HEK293T (cell line): ENCODE results near the gene SLC26A4.
A peak's percentile ranks its signal among the peaks of the same experiment; 100 is the strongest.

Experiments used
- CTCF ChIA-PET: fragments of 350-600 bp; formaldehyde crosslinking; extraction: SDS; loops from one replicate; lab custom pipeline; 2021; ENCODE audit warnings: antibody characterized with exemption, inconsistent platforms; lab: Yijun Ruan, JAX
- POLR2A ChIA-PET: fragments of 350-600 bp; formaldehyde crosslinking; extraction: SDS; loops from one replicate; lab custom pipeline; 2020; ENCODE audit warnings: antibody characterized with exemption, inconsistent platforms; lab: Yijun Ruan, JAX
- DNase-seq: peaks from one replicate; pipeline ENCODE4 v3.0.0; 2012; ENCODE audit warnings: mixed read lengths; ENCODE audit errors: extremely low spot score
- ARNT ChIP-seq: fragments of 450-650 bp; IDR thresholded peaks from 2 replicates; pipeline ENCODE4 v1.6.1; 2017; ENCODE audit warnings: mild to moderate bottlenecking
- BHLHE40 ChIP-seq: fragments of 450-650 bp; IDR thresholded peaks from 2 replicates; pipeline ENCODE4 v1.6.1; 2016; ENCODE audit warnings: mild to moderate bottlenecking, moderate library complexity, borderline replicate concordance
- CTBP1 ChIP-seq: fragments of 450-650 bp; IDR thresholded peaks from 2 replicates; pipeline ENCODE4 v1.6.1; 2016; ENCODE audit warnings: borderline replicate concordance
- ELF4 ChIP-seq: fragments of 450-650 bp; IDR thresholded peaks from 2 replicates; pipeline ENCODE4 v1.6.1; 2017; ENCODE audit warnings: antibody characterized with exemption
- FOXA1 ChIP-seq: fragments of 450-650 bp; IDR thresholded peaks from 2 replicates; pipeline ENCODE4 v1.6.1; 2016; ENCODE audit warnings: mild to moderate bottlenecking
- FOXK2 ChIP-seq: fragments of 450-650 bp; IDR thresholded peaks from 2 replicates; pipeline ENCODE4 v1.6.1; 2016; ENCODE audit warnings: mild to moderate bottlenecking
- FOXM1 ChIP-seq: fragments of 450-650 bp; IDR thresholded peaks from 2 replicates; pipeline ENCODE4 v1.6.1; 2017; ENCODE audit warnings: mild to moderate bottlenecking, borderline replicate concordance
- HDGF ChIP-seq: fragments of 450-650 bp; IDR thresholded peaks from 2 replicates; pipeline ENCODE4 v1.6.1; 2017; ENCODE audit warnings: antibody characterized with exemption, borderline replicate concordance
- L3MBTL2 ChIP-seq: fragments of 450-650 bp; conservative IDR thresholded peaks from 2 replicates; pipeline ENCODE4 v1.6.1; 2016; ENCODE audit warnings: mild to moderate bottlenecking
- LEF1 ChIP-seq: fragments of 450-650 bp; IDR thresholded peaks from 2 replicates; pipeline ENCODE4 v1.6.1; 2017; ENCODE audit warnings: mild to moderate bottlenecking, borderline replicate concordance
- NFRKB ChIP-seq: fragments of 450-650 bp; IDR thresholded peaks from 2 replicates; pipeline ENCODE4 v1.6.1; 2016; ENCODE audit warnings: mild to moderate bottlenecking, moderate library complexity
- SP1 ChIP-seq: fragments of 450-650 bp; IDR thresholded peaks from 2 replicates; pipeline ENCODE4 v1.6.1; 2017
- SUZ12 ChIP-seq: fragments of 450-650 bp; IDR thresholded peaks from 2 replicates; pipeline ENCODE4 v1.6.1; 2016; ENCODE audit warnings: mild to moderate bottlenecking
- TARDBP ChIP-seq: fragments of 450-650 bp; IDR thresholded peaks from 2 replicates; pipeline ENCODE4 v1.6.1; 2016
- ZNF384 ChIP-seq: fragments of 450-650 bp; IDR thresholded peaks from 2 replicates; pipeline ENCODE4 v1.6.1; 2016
- TF ChIP-seq, protein P1 (sequence below): fragments of 450-650 bp; IDR thresholded peaks from 2 replicates; pipeline ENCODE4 v1.6.1; 2016

Gene SLC26A4

DNA sequence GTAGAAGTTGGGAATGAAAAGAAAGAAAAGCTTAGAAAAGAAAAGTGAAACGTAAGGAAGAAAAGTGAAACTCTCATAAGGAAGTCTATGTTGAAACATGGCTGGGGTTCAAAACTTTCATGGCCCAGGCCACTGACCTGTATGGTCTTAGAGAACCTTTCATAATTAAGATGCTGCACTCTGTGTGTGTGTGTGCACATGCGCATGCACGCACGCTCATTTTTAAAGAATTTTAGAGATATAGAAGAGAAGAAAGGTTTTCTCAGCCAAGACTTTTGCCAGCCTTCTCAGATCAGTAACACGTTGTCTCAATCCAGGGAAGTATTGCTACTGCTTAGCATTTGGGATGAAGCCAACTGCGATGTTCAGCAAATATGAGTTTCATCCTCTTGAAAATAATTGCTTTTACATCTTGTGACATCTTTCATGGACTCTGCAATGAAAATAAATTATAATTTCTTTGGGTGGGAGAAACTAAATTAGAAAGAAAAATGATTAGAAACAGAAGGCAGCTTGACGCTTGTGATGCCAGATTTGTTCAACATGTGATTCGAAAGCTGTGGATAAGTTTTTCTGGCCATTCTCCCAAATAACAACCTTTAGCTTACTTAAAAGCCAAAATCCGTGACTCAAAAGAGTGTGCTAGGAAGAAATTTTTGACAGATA, 16.2 kb upstream of the SLC26A4 start:
- ChIA-PET POLR2A (no interaction called here), CTCF (no interaction called here)
- TF ChIP-seq TARDBP, result no peak
- TF ChIP-seq HDGF, result no peak
- no peak for TF ChIP-seq FOXM1
- no peak for TF ChIP-seq CTBP1
- no peak for TF ChIP-seq ZNF384
- TF ChIP-seq SUZ12, result no peak
- TF ChIP-seq, protein P1, sequence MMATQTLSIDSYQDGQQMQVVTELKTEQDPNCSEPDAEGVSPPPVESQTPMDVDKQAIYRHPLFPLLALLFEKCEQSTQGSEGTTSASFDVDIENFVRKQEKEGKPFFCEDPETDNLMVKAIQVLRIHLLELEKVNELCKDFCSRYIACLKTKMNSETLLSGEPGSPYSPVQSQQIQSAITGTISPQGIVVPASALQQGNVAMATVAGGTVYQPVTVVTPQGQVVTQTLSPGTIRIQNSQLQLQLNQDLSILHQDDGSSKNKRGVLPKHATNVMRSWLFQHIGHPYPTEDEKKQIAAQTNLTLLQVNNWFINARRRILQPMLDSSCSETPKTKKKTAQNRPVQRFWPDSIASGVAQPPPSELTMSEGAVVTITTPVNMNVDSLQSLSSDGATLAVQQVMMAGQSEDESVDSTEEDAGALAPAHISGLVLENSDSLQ, result no peak
- TF ChIP-seq FOXK2, result no peak
- TF ChIP-seq L3MBTL2, result no peak
- TF ChIP-seq BHLHE40, result no peak
- no peak for TF ChIP-seq FOXA1
- no peak for TF ChIP-seq ELF4
- no peak for TF ChIP-seq ARNT
- no peak for TF ChIP-seq SP1
- no peak for TF ChIP-seq LEF1
- TF ChIP-seq NFRKB, result no peak
- no peak for DNase-seq

GRCh38 chr7:107652642-107653041, 8.0 kb upstream of the SLC26A4 start:
- TF ChIP-seq FOXA1 (no peak), ARNT (no peak), TARDBP (no peak), L3MBTL2 (no peak), NFRKB (no peak), SUZ12 (no peak), SP1 (no peak), CTBP1 (no peak), LEF1 (no peak), HDGF (no peak), FOXK2 (no peak), ZNF384 (no peak), FOXM1 (no peak), ELF4 (no peak)
- TF ChIP-seq, protein P1, result no peak
- CTCF ChIA-PET, result no interaction called here
- POLR2A ChIA-PET, result no interaction called here
- no peak for DNase-seq

GRCh38 chr7:107658467-107658866, 2.2 kb upstream of the SLC26A4 start:
- POLR2A ChIA-PET, result no interaction called here
- TF ChIP-seq, protein P1, result no peak
- TF ChIP-seq FOXM1 (no peak), L3MBTL2 (no peak), ELF4 (no peak), TARDBP (no peak), SP1 (no peak), FOXK2 (no peak), SUZ12 (no peak), FOXA1 (no peak), CTBP1 (no peak), BHLHE40 (no peak), ZNF384 (no peak), HDGF (no peak), NFRKB (no peak), ARNT (no peak), LEF1 (no peak)
- CTCF ChIA-PET, result no interaction called here
- DNase-seq, result no peak

GRCh38 chr7:107659666-107660065, 962 bp upstream of the SLC26A4 start:
- ChIA-PET POLR2A (no interaction called here), CTCF (no interaction called here)
- TF ChIP-seq ZNF384, result no peak

GRCh38 chr7:107661081-107661864, 645 bp downstream of the SLC26A4 start:
- CTCF ChIA-PET, result interaction anchor here (0.6 to 1.1 kb wide), 3 partner anchors 214 to 703 kb away, joined by 3 read pairs; no protein-coding TSS in a partner anchor
- DNase-seq, result peak; percentile 63
- POLR2A ChIA-PET, result no interaction called here
- TF ChIP-seq L3MBTL2, result peak; percentile 86
- TF ChIP-seq FOXM1, result no peak

More at GRCh38 chr7:107659666-107660065, 962 bp upstream of the SLC26A4 start:
- no peak for DNase-seq

- ChIA-PET CTCF (interaction anchor here (0.7 to 1.1 kb wide), 2 partner anchors 213 to 219 kb away, joined by 3 read pairs; no protein-coding TSS in a partner anchor), POLR2A (no interaction called here)
- DNase-seq, result no peak
- TF ChIP-seq, protein P1, result no peak
- TF ChIP-seq L3MBTL2 (0 out of 2 replicates have a peak, but pooled peaks have one; percentile 19), CTBP1 (no peak)
Measured at GRCh38 chr7:107661865-107662379, 1.3 kb downstream of the SLC26A4 start.
